ENCODE results near the gene CACNB2. TPM values are rescaled to one million over a fixed set of nuclear protein-coding genes. Genes with fewer than 3 reads are reported as not detected.

Gene CACNB2
- polyA plus RNA-seq, 2 of the 4 experiments (the other 2 are of a cell fraction) = not detected

- ChIA-PET CTCF (interaction anchor here (1.4 kb wide), 1 partner anchor 13 kb away, joined by 7 read pairs; no protein-coding TSS in a partner anchor), POLR2A (no interaction called here)
- H3K4me2 ChIP-seq = no peak overlapping the region
- ATAC-seq (no peak), FAIRE-seq (no peak), DNase-seq (ENCODE audit: low read depth in 1 of 2, low spot score in 1 of 2) (no peak)
- no peaks in the 10 kb centered on the region for H3K4me1 ChIP-seq
- H3K9me3 ChIP-seq = no peaks in the 10 kb centered on the region
- no peak overlapping the region for H3K27ac ChIP-seq
- TF ChIP-seq TFCP2L1 (CRISPR knock-in tag; IDR thresholded peaks at IDR 0.05) (no peak), RARB (CRISPR knock-in tag; IDR thresholded peaks at IDR 0.05) (no peak), HOXB5 (CRISPR knock-in tag; IDR thresholded peaks at IDR 0.05) (no peak), USF2 (IDR thresholded peaks at IDR 0.05) (no peak), E2F6 (IDR thresholded peaks at IDR 0.05; ENCODE audit: borderline replicate concordance, low read depth) (no peak), BHLHE40 (IDR thresholded peaks at IDR 0.05; ENCODE audit: low read depth, low read length) (no peak), RFX5 (IDR thresholded peaks at IDR 0.05) (no peak), ELK1 (IDR thresholded peaks at IDR 0.05; ENCODE audit: low read depth, low read length) (no peak), JUNB (IDR thresholded peaks at IDR 0.05) (no peak), MYC (IDR thresholded peaks at IDR 0.05; ENCODE audit: borderline replicate concordance, low read length) (no peak), KDM5A (IDR thresholded peaks at IDR 0.05) (no peak)
- 27% methylated on average over 7 of the region's 7 CpGs for WGBS (ENCODE audit: missing lambda C conversion rate)
- H3K4me3 ChIP-seq = no peak overlapping the region
Measured at GRCh38 chr10:18252086-18252485, 111.9 kb downstream of the CACNB2 start.

- no peak for FAIRE-seq
- Histone ChIP-seq H3K4me3 (no peak overlapping the region), H3K4me1 (no peaks in the 10 kb centered on the region), H3K4me2 (no peak overlapping the region), H3K9me3 (no peaks in the 10 kb centered on the region), H3K27ac (no peak overlapping the region)
- no peak for TF ChIP-seq E2F6 (IDR thresholded peaks at IDR 0.05; ENCODE audit: borderline replicate concordance, low read depth)
- TF ChIP-seq SMC3 (IDR thresholded peaks at IDR 0.05) = no peak
- no peak for TF ChIP-seq PHF8 (IDR thresholded peaks at IDR 0.05; ENCODE audit: borderline replicate concordance, low read depth)
- no peak for TF ChIP-seq SREBF2 (IDR thresholded peaks at IDR 0.05)
- no peak for TF ChIP-seq CBX8 (IDR thresholded peaks at IDR 0.05)
- no peak for TF ChIP-seq EP300 (IDR thresholded peaks at IDR 0.05)
- TF ChIP-seq MAX (IDR thresholded peaks at IDR 0.05) = no peak
- no peak for TF ChIP-seq RNF2 (IDR thresholded peaks at IDR 0.05; ENCODE audit: borderline replicate concordance, low read depth)
- no peak for TF ChIP-seq HMGXB4 (CRISPR knock-in tag; IDR thresholded peaks at IDR 0.05; ENCODE audit: borderline replicate concordance)
- no peak for TF ChIP-seq CHD4 (IDR thresholded peaks at IDR 0.05; ENCODE audit: borderline replicate concordance)
- no peak for DNase-seq (ENCODE audit: low read depth in 1 of 2, low spot score in 1 of 2)
- WGBS (ENCODE audit: missing lambda C conversion rate) = 70% methylated on average over 2 of the region's 2 CpGs
- ChIA-PET POLR2A (no interaction called here), CTCF (no interaction called here)
- ATAC-seq = no peak
Measured at GRCh38 chr10:18254086-18254485, 113.9 kb downstream of the CACNB2 start.

Data from A549 (cell line).